Erythroblast (primary cell): ENCODE data around the gene PSAPL1.

Experiments
- GATA1 ChIP-seq: IDR thresholded peaks from 2 replicates; pipeline ENCODE4 v1.6.1; 2011; ENCODE audit warnings: low read depth, mild to moderate bottlenecking, control low read depth, low read length, moderate library complexity
- POLR2A ChIP-seq: IDR thresholded peaks from 2 replicates; pipeline ENCODE4 v1.6.1; 2011; ENCODE audit warnings: mild to moderate bottlenecking, low read length

GRCh38 chr4:7400671-7401298, 33.9 kb downstream of the PSAPL1 start:
- TF ChIP-seq POLR2A: no peak
- no peak for TF ChIP-seq GATA1
